ENCODE measurements around the gene PRAC1.

PRAC1 gene

GRCh38 chr17:48759288-48759687 is 37.0 kb upstream of the PRAC1 start:
- no peak for DNase-seq (ENCODE audit: low read depth)
- H3K4me3 ChIP-seq (replicated peaks; ENCODE audit: low read depth, low read length) = no peak overlapping the region
- no peak for TF ChIP-seq CTCF (IDR thresholded peaks at IDR 0.05; ENCODE audit: low read length, missing control alignments)

GRCh38 chr17:48757524-48757961 is 35.2 kb upstream of the PRAC1 start:
- H3K4me3 ChIP-seq (replicated peaks; ENCODE audit: low read depth, low read length) = no peak overlapping the region
- TF ChIP-seq CTCF (IDR thresholded peaks at IDR 0.05; ENCODE audit: low read length, missing control alignments) = no peak
- no peak for DNase-seq (ENCODE audit: low read depth)

GRCh38 chr17:48756830-48757251 is 34.5 kb upstream of the PRAC1 start:
- DNase-seq (ENCODE audit: low read depth) = no peak
- TF ChIP-seq CTCF (IDR thresholded peaks at IDR 0.05; ENCODE audit: low read length, missing control alignments) = no peak
- no peak overlapping the region for H3K4me3 ChIP-seq (replicated peaks; ENCODE audit: low read depth, low read length)

- H3K4me3 ChIP-seq (replicated peaks; ENCODE audit: low read depth, low read length) = no peak overlapping the region
Observed at GRCh38 chr17:48755356-48755755, 33.0 kb upstream of the PRAC1 start.

GRCh38 chr17:48754500-48755261 is 32.4 kb upstream of the PRAC1 start:
- no peak for TF ChIP-seq CTCF (IDR thresholded peaks at IDR 0.05; ENCODE audit: low read length, missing control alignments)
- H3K4me3 ChIP-seq (replicated peaks; ENCODE audit: low read depth, low read length) = no peak overlapping the region
- no peak for DNase-seq (ENCODE audit: low read depth)

More at GRCh38 chr17:48755356-48755755, 33.0 kb upstream of the PRAC1 start:
- DNase-seq (ENCODE audit: low read depth) = no peak
- TF ChIP-seq CTCF (IDR thresholded peaks at IDR 0.05; ENCODE audit: low read length, missing control alignments) = no peak

- no peak for DNase-seq (ENCODE audit: low read depth)
- H3K4me3 ChIP-seq (replicated peaks; ENCODE audit: low read depth, low read length) = no peak overlapping the region
- no peak for TF ChIP-seq CTCF (IDR thresholded peaks at IDR 0.05; ENCODE audit: low read length, missing control alignments)
Observed at GRCh38 chr17:48753794-48754499, 31.6 kb upstream of the PRAC1 start.
